HG02870 (cell line): Measurements from ENCODE around the gene AP2S1.
A peak's percentile ranks its signal among the peaks of the same experiment; 100 is the strongest.
"Not testable (repeated sequence)": the region's sequence is repeated elsewhere in the genome, so short reads cannot be mapped to it uniquely, and the experiment has no call there.

ENCODE experiments used
- ATAC-seq: cut with Tn5 transposase; IDR thresholded peaks from one replicate; pipeline ENCODE4 v1.9.1; 2021; ENCODE audit warnings: mild to moderate bottlenecking, moderate library complexity; ENCODE audit not compliant: unreplicated experiment

AP2S1 gene

DNA sequence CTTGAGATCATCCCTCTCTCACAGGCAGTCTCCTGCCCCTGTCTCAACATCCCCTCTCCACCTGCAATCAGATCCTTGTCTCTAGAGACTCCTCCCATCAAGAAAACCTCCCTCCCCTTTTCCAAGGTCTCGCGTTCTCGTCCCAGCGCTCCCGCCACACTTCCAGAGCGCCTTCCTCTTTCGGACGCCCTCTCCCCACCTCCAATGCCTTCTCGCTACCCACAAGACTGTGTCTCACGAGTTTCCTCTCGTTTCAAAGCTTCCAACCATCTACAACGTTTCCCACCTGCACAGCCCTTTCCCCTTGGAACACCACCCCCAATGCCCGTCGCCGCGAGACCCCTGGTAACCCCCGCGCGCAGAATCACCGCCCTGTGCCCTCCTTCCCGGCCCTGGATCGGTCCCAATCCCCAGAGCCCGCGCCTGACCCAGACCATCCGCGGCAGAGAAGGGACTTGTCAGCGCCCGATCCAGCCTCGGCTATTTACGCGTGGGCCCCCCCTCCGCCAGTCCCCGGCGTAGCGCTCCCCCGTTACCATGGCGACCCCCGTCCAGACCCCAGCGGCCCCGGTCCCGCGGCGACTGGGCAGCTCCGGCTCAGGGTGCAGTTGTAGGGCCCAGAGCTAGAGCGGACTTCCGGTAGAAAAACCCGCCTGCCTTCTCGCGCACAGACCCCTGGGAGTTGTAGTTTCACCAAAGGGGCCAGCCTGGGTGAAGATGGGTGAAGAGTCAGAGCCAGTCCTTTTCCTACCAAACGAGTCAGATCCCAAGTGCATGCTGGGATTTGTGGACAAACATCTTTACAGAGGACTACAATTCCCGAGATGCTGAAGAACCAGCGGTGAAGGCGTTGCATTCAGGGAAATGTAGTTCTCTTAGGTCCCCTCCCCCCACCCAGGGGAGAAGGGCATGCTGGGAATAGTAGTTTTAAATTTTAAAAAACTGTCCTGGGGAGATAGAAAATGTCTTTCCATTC, at the start of gene AP2S1:
Gene AP2S1 (minus strand): TSS at position 619 of the 976 bp plus-strand sequence. CDS start 80 bp downstream, at position 539.
- ATAC-seq = peak; percentile 95

DNA sequence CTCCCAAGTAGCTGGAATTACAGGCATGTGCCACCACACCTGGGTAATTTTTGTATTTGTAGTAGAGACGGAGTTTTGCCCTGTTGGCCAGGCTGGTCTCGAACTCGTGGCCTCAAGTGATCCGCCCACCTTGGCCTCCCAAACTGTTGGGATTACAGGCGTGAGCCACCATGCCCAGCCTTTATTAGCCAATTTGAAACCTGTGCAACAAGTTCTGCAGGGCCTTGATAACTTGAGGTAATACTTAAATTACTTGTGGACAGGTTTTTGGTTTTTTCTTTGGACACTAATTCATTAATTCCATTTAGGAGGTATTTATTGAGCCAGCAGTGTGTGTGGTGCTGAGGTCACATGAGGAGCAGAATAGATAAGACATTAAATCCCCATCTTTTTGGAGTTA, 49.7 kb upstream of the AP2S1 start:
- no peak for ATAC-seq

DNA sequence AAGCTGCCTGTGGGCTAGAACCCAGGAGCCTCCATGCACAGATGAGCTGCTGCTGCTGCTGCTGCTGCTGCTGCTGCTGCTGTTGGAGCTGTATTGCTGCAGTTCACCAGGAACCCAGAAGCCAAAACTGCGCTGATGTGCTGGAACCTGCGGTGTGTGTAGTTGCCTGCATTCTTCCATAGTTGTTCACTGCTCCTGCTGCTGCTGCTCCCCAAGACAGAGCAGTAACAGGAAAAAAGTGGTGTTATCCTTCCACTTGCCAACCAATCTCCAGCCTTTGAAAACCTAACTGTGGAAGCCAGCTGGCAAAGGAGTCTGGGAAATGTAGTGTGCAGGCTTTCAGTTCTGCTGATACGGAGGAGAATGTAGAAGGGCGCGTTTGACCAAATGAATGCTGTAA, 48.1 kb upstream of the AP2S1 start:
- ATAC-seq = no peak

DNA sequence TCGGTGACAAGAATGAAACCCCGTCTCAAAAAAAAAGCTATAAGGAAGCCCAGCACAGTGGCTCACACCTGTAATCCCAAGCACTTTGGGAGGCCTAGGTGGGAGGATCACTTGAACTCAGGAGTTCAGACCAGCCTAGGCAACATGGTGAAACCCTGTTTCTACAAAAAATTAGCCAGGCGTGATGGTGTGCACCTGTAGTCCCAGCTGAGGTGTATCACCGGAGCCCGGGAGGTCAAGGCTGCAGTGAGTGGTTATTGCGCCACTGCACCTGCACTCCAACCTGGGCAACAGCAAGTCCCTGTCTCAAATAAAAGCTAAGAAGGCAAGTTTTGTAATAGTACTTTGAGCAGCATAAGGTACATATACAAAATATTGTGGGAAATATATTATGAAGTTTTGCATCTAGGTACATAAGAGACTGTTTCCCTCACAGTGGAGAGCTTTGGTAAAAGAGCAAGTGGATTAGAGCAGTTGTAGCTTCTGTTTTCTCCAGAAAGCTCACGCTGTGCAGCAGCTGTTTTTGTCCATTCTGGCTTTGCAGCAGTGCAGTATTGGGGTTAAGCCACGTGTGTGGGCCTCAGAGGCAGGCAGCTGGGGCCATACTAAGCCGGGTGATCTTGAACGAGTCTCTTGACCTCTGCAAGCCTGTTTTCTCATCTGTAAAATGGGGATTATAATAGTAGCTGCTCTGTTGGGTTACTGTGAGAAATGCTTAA, 45.6 kb upstream of the AP2S1 start:
- no peak for ATAC-seq

DNA sequence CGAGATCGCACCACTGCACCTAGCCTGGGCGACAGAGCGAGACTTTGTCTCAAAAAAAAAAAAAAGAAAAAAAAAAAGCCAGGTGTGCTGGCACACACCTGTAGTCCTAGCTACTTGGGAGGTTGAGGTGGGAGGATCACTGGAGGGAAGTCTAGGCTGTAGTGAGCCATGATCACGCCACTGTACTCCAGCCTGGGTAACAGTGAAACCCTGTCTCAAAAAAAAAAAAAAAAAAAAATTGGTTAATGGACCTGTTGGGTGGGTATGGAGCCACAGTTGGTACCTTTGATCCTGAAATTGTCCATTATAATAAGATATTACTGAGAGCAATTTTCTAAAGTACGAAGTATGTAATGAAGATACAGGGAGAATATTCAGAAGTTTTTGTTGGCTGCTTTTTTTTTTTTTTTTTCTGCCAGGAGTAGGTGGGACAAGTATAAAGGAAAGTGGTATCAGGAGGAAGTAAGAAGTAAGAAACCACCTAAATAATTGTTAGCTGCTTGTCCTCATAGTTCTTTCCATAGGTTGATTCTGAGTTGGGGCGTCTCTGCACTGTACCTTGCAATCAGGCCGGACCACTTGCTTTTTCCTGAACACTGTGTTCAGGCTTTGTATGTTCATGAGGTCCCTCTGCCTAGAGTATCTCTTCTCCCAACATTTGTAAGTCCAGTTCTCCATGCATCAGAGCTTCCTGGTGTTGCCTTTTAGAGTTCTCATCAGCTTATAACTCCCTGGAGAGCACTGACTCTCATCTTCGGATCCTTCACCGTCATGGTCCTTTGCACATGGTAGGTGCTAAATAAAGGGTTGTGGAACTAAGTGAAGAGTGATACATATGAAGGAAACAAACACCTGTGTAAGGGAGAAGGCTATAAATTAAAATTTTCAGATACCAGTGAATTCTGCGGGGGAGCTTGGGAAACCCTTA, 41.9 kb upstream of the AP2S1 start:
- ATAC-seq = no peak

DNA sequence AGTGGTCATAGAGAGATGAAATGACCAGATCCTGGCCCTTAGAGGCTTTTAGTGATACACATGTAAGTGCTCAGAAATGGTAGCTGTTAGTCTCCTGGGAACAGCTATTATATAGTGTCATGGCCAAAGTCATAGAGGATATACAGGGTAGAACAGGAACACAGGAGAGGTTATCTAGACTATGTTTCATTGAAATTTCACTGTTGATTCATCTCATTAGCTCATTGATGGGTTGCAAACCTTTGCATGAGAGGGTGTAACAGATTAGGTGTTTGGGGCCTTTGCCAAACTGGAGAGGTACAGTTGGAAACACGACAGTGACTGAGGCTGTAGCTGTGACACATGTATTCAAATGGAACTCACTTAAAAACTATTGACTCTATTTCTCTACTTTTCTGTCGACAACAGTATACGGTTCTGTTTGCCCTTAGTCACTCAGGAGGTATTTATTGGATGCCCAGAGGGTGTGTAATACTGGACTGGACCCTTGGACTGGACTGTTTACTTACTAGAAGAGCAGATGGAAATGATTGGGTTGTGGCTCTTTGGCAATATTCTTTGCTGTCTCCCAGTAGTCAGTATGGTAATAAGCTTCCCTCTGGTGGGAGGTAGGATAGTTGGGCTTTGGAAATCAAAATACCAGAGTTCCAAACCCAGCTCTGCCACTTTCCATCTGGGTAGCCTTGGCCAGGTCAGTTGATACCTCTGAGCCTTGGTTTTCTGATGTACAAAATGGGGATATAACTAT, 40.0 kb upstream of the AP2S1 start:
- no peak for ATAC-seq

DNA sequence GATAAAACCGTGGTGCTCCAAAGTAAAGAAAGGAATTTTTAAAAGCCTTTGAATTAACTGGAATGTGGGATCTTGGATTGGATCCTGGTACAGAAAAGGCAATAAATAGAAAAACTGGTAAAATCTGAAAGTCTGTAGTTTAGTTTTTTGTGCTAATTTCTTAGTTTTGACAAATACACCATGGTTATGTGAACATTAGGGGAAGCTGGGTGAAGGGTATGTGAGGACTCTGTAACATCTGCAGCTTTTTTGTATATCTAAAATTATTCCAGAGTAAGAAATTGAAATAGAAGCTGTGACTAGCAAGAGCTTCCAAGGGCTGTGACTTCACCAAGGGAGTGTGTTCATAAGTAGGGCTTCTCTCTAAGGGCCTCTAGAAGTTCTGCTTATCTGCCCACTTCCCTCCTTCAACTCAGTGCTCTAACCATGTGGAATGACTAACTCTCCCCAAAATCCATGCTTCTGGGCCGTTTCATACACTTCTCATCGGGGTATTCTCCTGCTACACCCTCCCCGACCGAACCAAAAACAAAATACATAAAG, 36.7 kb upstream of the AP2S1 start:
- no peak for ATAC-seq

DNA sequence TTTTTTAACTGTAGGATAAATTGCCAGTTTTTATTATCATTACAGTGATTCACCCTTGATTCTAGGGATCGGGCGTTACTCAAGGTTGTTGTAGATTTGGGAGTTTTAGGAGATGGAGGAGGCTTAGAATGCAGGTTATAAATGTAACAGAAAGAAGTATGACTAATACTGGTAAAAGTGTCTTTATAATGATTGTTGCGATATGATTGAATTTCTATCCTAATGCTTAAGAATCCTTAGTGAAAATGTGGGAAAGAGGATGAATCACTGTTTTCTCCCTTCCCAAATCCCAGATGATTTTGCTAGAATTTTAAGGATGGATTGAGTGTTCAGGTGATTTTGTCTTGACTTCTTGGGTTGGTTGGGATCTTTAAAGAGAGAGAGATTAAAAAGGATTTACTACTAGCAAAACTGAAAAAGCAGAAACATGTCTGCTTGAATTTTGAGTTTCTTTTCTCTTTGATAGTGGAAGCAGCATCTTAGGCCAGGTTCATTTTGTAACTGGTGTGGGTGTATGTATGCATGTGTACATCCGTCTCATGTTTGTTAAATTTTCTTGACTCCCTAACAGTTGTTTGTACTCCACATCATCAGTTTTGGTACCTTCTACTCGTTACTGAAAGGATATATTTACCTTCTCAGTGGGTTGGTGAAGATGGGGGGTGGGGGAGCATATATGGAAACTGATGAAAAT, 36.0 kb upstream of the AP2S1 start:
- ATAC-seq = no peak

DNA sequence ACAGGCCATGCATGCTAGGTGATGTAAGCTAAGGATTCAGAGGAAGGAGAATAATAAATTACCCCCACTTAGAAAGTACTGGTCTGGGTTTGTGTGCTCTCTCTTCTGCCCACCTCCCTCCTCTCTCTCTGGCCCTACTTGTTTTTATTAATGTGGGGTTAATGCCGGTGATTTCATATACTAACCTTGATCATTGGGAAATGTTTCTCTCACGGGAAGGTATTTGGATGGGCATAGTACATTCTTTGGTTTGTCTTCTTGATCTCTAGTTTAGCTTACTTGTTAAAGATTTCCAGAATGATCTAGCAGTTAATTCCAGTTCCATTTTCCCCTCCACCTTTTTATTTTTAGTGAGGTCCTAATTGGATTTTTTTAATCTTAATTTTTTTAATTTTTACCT, 34.8 kb upstream of the AP2S1 start:
- ATAC-seq = no peak

DNA sequence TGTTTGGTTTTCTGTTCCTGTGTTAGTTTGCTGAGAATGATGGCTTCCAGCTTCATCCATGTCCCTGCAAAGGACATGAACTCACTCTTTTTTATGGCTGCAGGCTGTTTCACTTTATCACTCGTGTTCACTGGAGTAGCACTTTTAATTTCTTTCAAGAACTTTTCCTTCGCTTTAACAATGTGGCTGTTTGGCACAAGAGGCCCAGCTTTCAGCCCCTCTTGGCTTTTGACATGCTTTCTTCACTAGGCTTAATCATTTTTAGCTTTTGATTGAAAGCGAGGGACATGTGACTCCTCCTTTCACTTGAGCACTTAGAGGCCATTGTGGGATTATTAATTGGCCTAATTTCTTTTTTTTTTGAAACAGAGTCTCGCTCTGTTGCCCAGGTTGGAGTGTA, 32.1 kb upstream of the AP2S1 start:
- not testable (repeated sequence) for ATAC-seq

DNA sequence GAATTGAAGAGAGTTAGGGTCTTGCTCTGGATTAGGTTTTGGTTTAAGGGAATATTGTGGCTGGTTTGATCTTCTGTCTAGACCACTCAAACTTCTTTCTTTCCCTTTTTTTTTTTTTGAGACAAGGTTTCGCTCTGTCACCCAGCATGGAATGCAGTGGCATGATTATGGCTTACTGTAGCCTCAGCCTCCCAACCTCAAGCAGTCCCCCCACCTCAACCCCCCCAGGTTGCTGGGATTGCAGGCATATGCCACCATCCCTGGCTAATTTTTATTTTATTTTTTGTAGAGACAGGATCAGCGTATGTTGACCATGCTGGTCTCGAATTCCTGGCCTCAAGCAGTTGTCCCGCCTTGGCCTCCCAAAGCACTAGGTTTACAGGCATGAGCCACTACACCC, 31.4 kb upstream of the AP2S1 start:
- no peak for ATAC-seq

DNA sequence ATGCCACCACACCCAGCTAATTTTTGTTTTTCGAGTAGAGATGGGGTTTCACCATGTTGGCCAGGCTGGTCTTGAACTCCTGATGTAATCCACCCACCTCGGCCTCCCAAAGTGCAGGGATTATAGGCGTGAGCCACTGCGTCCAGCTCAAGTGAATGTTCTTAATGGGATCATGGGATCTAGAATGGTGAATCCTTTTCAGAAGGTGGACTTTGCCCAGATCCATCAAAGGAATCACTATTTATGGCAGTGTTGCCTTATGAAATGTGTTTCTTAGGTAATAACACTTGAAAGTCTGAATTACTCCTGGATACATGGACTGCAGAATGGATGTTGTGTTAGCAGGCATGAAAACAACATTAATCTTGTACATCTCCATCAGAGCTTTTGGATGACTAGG, 30.4 kb upstream of the AP2S1 start:
- ATAC-seq = no peak

DNA sequence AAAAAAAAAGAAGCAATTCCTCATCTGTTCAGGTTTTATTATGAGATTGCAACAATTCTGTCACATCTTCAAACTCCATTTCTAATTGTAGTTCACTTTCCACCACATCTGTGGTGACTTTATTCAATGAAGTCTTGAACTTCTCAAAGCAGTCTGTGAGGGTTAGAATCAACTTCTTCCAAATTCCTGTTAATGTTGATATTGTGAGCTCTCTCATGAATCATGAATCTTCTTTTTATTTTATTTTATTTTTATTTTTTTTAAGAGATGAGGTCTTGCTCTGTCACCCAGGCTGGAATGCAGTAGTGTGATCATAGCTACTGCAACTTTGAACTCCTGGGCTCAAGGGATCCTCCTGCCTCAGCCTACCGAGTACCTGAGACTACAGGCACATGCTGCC, 29.8 kb upstream of the AP2S1 start:
- ATAC-seq = no peak

DNA sequence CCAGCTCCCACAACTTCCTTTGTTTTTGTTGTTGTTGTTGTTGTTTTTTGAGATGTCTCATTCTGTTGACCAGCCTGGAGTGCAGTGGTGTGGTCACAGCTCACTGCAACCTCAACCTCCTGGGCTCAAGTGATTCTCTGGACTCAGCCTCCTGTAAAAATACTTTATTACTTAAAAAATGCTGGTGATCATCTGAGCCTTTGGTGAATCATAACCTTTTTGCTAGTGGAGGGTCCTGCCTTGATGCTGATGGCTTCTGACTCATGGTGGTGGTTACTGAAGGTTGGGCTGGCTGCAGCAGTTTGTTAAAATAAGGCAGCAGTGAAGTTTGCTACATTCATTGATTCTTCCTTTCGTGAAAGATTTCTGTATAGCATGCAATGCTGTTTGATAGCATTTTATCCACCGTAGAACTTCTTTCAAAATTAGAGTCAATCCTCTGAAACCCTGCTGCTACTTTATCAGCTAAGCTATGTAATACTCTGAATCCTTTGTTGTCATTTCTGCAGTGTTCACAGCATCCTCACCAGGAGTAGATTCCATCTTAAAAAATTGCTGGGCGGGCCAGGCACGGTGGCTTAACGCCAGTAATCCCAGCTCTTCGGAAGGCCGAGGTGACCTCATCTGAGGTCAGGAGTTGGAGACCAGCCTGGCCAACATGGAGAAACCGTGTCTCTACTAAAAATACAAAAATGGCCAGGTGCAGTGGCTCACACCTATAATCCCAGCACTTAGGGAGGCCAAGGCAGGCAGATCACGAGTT, 28.1 kb upstream of the AP2S1 start:
- ATAC-seq = no peak

DNA sequence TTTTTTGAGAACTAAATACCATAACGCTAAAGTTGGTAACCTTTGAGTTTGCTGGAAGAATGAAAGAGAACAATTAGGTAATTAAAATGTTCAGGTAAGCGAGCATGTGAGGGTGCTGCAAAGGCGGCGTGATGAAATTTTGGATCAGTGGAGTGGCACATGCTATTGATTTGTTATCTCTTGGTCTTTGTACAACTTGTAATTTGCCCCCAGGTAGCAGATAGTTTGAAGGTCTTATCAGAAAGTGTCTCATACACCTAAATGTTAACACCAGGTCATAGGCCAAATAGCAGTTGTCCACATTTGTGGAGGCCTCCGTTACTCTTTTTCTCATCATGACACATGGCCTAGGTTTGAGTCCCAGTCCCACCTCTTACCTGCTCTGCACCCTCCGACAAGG, 25.0 kb upstream of the AP2S1 start:
- no peak for ATAC-seq

DNA sequence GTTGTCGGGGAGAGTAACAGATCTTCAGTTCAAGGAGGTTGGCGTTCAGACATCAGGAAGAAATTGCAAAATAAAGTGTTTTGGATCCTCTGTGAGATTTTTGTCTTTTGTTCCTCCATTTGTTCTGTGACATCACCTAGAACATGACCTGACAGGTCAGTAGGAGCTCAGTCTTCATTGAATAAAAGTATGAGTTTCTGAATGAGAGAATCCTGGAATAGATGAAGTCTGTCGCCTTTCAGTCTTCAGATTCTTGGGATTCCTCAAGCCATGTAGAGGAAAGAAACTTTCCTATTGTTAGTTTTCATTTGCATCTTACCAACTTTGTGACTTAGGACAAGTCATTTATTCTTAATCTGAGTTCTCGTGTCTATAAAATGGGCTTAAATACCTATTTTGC, 24.6 kb upstream of the AP2S1 start:
- no peak for ATAC-seq

DNA sequence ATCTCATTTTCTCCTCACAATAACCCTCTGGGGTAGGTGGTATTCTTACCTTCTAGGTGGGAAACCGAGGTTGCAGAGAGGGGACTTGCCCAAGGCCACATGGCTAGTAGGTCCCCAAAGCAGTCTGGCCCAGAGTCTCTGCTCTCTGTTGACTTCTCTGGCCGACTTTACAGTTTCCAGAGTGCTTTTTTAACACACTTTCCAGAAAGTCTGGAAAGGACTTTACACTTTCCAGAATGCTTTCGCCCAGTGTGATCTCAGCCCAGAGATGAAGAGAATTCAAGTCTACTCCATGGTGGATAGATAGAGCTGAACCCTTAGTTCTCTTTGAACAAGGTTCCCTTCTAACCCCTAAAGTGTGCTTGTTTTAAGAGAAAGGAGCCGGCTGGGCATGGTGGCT, 22.3 kb upstream of the AP2S1 start:
- ATAC-seq = no peak

DNA sequence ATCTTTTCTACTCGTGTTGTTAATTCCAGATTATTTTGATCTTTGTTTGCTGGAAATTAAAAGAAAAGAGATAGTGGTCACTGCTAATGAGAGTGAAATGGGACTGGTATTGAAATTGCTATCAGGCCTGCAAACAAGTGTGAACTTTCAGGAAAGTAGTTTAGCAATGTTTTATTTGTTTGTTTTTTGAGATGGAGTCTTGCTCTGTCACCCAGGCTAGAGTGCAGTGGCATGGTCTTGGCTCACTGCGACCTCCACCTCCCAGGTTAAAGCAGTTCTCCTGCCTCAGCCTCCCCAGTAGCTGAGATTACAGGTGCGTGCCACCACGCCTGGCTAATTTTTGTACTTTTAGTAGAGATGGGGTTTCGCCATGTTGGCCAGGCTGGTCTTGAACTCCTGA, 20.5 kb upstream of the AP2S1 start:
- not testable (repeated sequence) for ATAC-seq
